Measurements from ENCODE around the gene LACRT. TPM values are rescaled to one million over a fixed set of nuclear protein-coding genes. Genes with fewer than 3 reads are reported as not detected.
"Not testable (repeated sequence)": the region's sequence is repeated elsewhere in the genome, so short reads cannot be mapped to it uniquely, and the experiment has no call there.

LACRT gene
- total RNA-seq, 1 donor from 2014 or later: not detected

- DNase-seq (ENCODE audit: low spot score in 2 of 2, unreplicated experiment in 2 of 2): no peak
- no peak overlapping the region for H3K27ac Mint-ChIP-seq
- no peaks in the 10 kb centered on the region for H3K9me3 Mint-ChIP-seq
- H3K4me1 Mint-ChIP-seq: no peaks in the 10 kb centered on the region
- no peak for TF ChIP-seq CTCF (IDR thresholded peaks at IDR 0.05; ENCODE audit: unreplicated experiment)
- H3K36me3 Mint-ChIP-seq: no peaks in the 10 kb centered on the region
- no peak overlapping the region for H3K4me3 Mint-ChIP-seq
- H3K27me3 Mint-ChIP-seq (ENCODE audit: low read depth): peaks cover 33% of the 10 kb centered on the region
Measured at GRCh38 chr12:54666008-54666407, 31.3 kb upstream of the LACRT start.

- not testable (repeated sequence) for H3K4me3 Mint-ChIP-seq; DNase-seq (ENCODE audit: low spot score in 2 of 2, unreplicated experiment in 2 of 2); H3K36me3 Mint-ChIP-seq; H3K9me3 Mint-ChIP-seq; H3K4me1 Mint-ChIP-seq; H3K27ac Mint-ChIP-seq
- H3K27me3 Mint-ChIP-seq (ENCODE audit: low read depth): peaks cover 25% of the 10 kb centered on the region
Measured at GRCh38 chr12:54665022-54665635, 30.4 kb upstream of the LACRT start.

DNA sequence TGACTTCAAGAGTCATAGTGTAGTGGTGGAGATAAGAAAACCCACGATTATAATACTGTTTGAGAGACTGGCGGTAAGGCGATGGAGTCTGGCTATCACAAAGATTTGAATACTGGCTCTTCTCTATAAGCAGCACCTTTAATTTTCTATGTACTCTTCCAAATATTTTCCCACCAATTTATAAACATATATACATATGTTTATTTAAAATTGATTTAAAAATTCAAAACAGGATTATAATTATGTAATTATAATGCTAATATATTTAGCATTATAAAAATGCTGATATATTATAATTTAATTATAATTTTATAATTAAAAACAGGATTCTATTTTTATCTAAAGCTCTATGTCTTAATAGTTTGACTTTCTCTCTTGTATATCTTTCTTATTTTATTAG, 28.9 kb upstream of the LACRT start:
- Mint-ChIP-seq H3K4me3 (no peak overlapping the region), H3K27ac (no peak overlapping the region), H3K36me3 (no peaks in the 10 kb centered on the region), H3K27me3 (ENCODE audit: low read depth) (peaks cover 27% of the 10 kb centered on the region), H3K4me1 (peaks cover under 1% of the 10 kb centered on the region), H3K9me3 (no peaks in the 10 kb centered on the region)
- no peak for TF ChIP-seq CTCF (IDR thresholded peaks at IDR 0.05; ENCODE audit: unreplicated experiment)
- DNase-seq (ENCODE audit: low spot score in 2 of 2, unreplicated experiment in 2 of 2): no peak

GRCh38 chr12:54662026-54662425, 27.3 kb upstream of the LACRT start:
- TF ChIP-seq CTCF (IDR thresholded peaks at IDR 0.05; ENCODE audit: unreplicated experiment): no peak
- DNase-seq (ENCODE audit: low spot score in 2 of 2, unreplicated experiment in 2 of 2): no peak
- peaks cover 26% of the 10 kb centered on the region for H3K27me3 Mint-ChIP-seq (ENCODE audit: low read depth)
- no peaks in the 10 kb centered on the region for H3K36me3 Mint-ChIP-seq
- peaks cover 2% of the 10 kb centered on the region for H3K4me1 Mint-ChIP-seq
- no peaks in the 10 kb centered on the region for H3K9me3 Mint-ChIP-seq
- no peak overlapping the region for H3K4me3 Mint-ChIP-seq
- no peak overlapping the region for H3K27ac Mint-ChIP-seq

DNA sequence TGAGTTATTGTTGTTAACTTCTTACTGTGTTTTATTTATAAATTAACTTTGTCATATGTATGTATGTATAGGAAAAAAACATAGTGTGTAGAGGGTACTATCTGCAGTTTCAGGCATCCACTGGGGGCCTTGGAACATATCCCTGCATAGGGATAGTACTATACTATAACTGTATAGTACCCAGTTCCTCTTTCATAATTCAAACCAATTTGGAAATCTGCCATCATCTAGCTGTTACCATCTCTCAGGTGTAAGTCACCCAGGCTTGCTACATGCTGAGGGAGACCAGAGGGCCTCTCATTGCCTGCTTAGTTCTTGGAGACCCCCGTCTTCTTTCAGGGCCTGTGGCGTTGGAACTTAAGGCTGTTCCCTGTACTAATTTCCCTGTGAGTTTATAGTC, 26.4 kb upstream of the LACRT start:
- DNase-seq (ENCODE audit: low spot score in 2 of 2, unreplicated experiment in 2 of 2): no peak
- H3K27me3 Mint-ChIP-seq (ENCODE audit: low read depth): peaks cover 22% of the 10 kb centered on the region
- no peak for TF ChIP-seq CTCF (IDR thresholded peaks at IDR 0.05; ENCODE audit: unreplicated experiment)
- H3K4me1 Mint-ChIP-seq: peaks cover 8% of the 10 kb centered on the region
- no peak overlapping the region for H3K4me3 Mint-ChIP-seq
- H3K36me3 Mint-ChIP-seq: no peaks in the 10 kb centered on the region
- no peaks in the 10 kb centered on the region for H3K9me3 Mint-ChIP-seq
- H3K27ac Mint-ChIP-seq: no peak overlapping the region

- peaks cover 18% of the 10 kb centered on the region for H3K27me3 Mint-ChIP-seq (ENCODE audit: low read depth)
- H3K4me1 Mint-ChIP-seq: peaks cover 8% of the 10 kb centered on the region
- no peaks in the 10 kb centered on the region for H3K36me3 Mint-ChIP-seq
- H3K9me3 Mint-ChIP-seq: no peaks in the 10 kb centered on the region
- no peak for DNase-seq (ENCODE audit: low spot score in 2 of 2, unreplicated experiment in 2 of 2)
- H3K27ac Mint-ChIP-seq: no peak overlapping the region
- TF ChIP-seq CTCF (IDR thresholded peaks at IDR 0.05; ENCODE audit: unreplicated experiment): no peak
- H3K4me3 Mint-ChIP-seq: no peak overlapping the region
Measured at GRCh38 chr12:54660320-54660962, 25.7 kb upstream of the LACRT start.
